ENCODE measurements around the gene STAB2. TPM values are rescaled to one million over a fixed set of nuclear protein-coding genes. Genes with fewer than 3 reads are reported as not detected.

The STAB2 gene
- total and polyA plus RNA-seq, 2 donors: 0.08 to 16.4 TPM

DNA sequence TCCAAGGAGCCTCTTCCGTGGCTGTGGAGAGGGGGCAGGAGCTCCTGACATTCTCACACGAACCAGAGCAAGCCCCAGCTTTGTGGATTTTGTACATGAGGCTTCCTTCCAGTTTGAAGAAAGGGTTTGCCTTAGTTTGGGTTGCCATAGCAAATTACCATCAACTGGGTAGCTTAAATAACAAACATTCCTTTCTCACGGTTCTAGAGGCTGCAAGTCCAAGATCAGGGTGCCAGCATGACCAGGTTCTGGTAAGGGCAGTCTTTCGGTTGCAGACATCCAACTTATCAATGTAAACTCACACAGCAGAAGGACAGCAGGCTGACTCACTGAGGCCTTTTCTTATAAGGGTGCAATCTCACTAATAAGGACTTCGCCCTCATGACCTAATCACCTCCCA lies 25.9 kb upstream of the STAB2 start:
- no peaks in the 10 kb centered on the region for H3K36me3 ChIP-seq (ENCODE audit: insufficient read depth)
- DNase-seq (ENCODE audit: extremely low spot score): no peak
- no peak overlapping the region for H3K27ac ChIP-seq (ENCODE audit: low read depth)
- no peak overlapping the region for H3K4me3 ChIP-seq (ENCODE audit: low read depth, low read length)
- no peaks in the 10 kb centered on the region for H3K4me1 ChIP-seq (ENCODE audit: insufficient read depth)
- WGBS: 69% methylated on average over 5 of the region's 5 CpGs

DNA sequence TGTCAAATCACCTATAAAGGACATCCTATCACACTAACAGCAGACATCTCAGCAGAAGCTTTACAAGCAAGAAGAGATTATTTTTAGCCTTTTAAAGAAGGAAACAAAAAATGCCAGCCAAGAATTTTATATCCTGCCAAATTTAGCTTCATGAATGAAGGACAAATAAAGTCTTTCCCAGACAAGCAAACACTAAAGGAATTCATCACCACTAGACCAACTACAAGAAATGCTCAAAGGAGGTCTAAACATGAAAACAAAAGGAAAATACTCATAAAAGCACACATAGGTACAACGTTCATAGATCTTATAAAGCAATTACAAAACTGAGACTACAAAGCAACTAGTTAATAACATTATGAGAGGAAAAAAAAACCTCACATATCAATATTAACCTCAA lies 20.7 kb upstream of the STAB2 start:
- Histone ChIP-seq H3K4me1 (ENCODE audit: insufficient read depth) (no peaks in the 10 kb centered on the region), H3K4me3 (ENCODE audit: low read depth, low read length) (no peak overlapping the region), H3K27ac (ENCODE audit: low read depth) (no peak overlapping the region), H3K36me3 (ENCODE audit: insufficient read depth) (no peaks in the 10 kb centered on the region)
- 77% methylated on average over 1 of the region's 1 CpG for WGBS
- no peak for DNase-seq (ENCODE audit: extremely low spot score)

DNA sequence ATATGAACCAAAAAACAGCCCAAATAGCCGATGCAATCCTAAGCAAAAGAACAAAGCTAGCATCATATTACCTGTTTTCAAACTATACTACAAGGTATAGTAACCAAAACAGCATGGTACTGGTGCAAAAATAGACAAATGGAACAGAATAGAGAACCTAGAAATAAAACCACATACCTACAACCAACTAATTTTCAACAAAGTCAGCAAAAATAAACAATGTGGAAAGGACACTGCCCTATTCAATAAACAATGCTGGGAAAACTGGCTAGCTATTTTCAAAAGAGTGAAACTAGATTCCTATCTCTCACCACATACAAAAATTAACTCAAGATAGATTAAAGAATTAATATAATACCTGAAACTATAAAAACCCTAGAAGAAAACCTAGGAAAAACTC lies 17.8 kb upstream of the STAB2 start:
- Histone ChIP-seq H3K27ac (ENCODE audit: low read depth) (no peak overlapping the region), H3K4me3 (ENCODE audit: low read depth, low read length) (no peak overlapping the region), H3K4me1 (ENCODE audit: insufficient read depth) (no peaks in the 10 kb centered on the region), H3K36me3 (ENCODE audit: insufficient read depth) (no peaks in the 10 kb centered on the region)
- DNase-seq (ENCODE audit: extremely low spot score): no peak
- 86% methylated on average over 1 of the region's 1 CpG for WGBS

DNA sequence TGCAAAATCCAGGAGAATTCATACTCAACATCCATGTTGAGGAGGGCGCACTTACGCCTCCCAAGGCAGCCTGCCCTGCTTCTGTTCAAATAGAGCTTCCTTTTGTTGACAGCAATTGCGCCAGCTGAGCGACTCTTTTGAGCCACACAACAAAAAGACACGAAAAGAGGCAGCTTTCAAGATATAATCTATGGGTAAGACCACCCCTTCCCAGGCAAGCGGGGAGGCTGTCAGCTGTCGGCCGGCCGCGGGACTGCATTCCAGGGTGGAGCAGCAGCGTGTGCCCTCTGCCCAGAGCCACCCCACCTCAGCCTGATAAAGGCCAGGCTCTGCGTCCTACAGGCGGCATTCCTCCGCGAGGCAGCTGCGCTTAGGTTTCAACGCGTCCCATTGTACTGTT lies 15.8 kb upstream of the STAB2 start:
- no peaks in the 10 kb centered on the region for H3K4me1 ChIP-seq (ENCODE audit: insufficient read depth)
- no peaks in the 10 kb centered on the region for H3K36me3 ChIP-seq (ENCODE audit: insufficient read depth)
- H3K4me3 ChIP-seq (ENCODE audit: low read depth, low read length): no peak overlapping the region
- no peak for DNase-seq (ENCODE audit: extremely low spot score)
- WGBS: 11% methylated on average over 18 of the region's 18 CpGs
- H3K27ac ChIP-seq (ENCODE audit: low read depth): no peak overlapping the region

DNA sequence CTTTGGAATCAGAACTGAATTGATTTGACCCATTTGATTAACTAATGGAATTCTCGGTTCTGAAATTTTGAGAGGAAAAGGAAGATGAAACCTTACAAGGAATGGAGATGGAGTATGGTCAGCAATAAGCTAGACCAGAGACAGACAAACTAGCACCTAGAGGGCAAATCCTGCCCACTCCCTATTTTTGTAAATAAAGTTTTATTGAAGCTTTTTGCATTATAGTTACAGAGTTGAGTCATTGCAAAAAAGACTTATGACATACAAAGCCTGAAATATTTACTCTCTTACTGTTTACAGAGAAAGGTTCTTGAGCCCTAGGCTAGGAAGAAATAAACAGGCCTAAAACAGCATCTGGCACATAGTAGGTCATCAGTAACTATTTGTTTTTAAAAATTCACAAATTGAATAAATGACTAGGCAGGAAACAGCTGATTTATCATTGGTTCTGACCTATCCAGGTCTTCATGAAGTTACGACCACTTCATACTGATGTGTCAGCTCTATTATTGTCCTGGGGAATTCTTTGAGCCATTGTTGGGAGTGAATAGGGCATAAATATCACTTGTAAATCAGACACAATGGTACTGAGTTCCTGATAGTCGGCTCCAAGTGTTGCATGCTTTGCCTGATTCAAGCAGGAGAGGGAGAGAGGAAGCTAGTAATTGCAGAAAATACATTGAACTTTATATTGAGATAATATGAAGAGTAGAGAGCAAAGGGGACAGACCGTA lies 14.6 kb upstream of the STAB2 start:
- H3K36me3 ChIP-seq (ENCODE audit: insufficient read depth): no peaks in the 10 kb centered on the region
- no peak overlapping the region for H3K4me3 ChIP-seq (ENCODE audit: low read depth, low read length)
- DNase-seq (ENCODE audit: extremely low spot score): no peak
- H3K4me1 ChIP-seq (ENCODE audit: insufficient read depth): no peaks in the 10 kb centered on the region
- no peak overlapping the region for H3K27ac ChIP-seq (ENCODE audit: low read depth)
- 84% methylated on average over 4 of the region's 4 CpGs for WGBS

DNA sequence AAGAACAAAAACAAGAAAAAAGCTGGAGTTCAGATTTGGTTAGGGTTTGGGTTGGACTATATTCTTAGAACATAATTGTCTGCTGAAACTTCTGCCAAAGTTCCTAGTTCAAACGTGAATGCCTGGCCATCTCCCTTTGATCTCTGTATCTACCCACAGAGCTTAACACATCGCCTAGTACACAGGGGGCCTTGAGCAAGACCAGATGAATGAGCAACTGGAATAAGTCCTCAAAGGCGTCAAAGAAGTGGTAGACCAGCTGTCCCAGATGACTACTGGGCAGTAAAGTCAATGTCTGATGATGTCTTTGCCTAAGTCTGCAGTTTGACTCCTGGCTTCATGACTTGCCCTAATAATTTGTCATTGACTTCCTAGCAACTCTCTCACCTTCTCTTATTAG lies 13.9 kb upstream of the STAB2 start:
- no peak overlapping the region for H3K4me3 ChIP-seq (ENCODE audit: low read depth, low read length)
- no peak for DNase-seq (ENCODE audit: extremely low spot score)
- WGBS: 55% methylated on average over 3 of the region's 3 CpGs
- no peaks in the 10 kb centered on the region for H3K36me3 ChIP-seq (ENCODE audit: insufficient read depth)
- H3K27ac ChIP-seq (ENCODE audit: low read depth): no peak overlapping the region
- no peaks in the 10 kb centered on the region for H3K4me1 ChIP-seq (ENCODE audit: insufficient read depth)

DNA sequence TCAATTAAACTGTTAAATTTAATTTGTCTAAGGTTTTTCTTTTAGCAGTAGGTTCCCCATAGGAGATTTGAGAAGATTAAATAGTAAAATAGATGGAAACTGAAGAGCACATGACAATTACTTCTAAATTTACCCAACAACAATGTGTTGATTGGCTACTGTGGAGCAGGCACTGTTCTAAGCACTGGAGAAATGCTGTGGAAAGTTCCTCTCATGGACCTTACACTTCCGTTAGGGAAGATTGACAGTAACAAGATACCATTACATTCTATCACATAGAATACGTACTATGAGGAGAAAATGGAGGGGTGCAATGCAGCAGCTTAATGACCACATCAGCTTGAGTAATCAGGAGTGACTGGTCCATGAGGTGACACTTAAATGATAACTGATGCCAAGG lies 8.1 kb upstream of the STAB2 start:
- Histone ChIP-seq H3K36me3 (ENCODE audit: insufficient read depth) (no peaks in the 10 kb centered on the region), H3K4me3 (ENCODE audit: low read depth, low read length) (no peak overlapping the region), H3K27ac (ENCODE audit: low read depth) (no peak overlapping the region), H3K4me1 (ENCODE audit: insufficient read depth) (no peaks in the 10 kb centered on the region)
- 82% methylated on average over 2 of the region's 2 CpGs for WGBS
- DNase-seq (ENCODE audit: extremely low spot score): no peak

DNA sequence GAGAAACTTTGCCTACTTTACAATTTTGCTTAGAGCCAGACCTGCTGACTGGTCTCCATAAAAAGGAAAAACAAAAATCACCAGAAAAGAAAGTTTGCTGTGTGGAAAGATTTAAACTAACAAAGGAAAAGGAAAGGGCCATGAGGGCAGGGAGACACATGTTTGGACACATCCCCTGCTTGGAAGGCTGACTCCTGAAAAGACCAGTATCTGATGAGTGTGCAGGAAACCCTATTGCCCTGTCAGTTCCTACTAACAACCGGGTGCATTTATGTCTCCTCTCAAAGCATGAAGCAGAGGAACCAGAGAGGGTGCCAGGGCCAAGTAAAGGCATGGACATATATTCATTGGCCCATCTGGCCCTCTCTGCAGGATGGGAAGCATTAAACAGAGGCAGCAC lies 7.0 kb upstream of the STAB2 start:
- Histone ChIP-seq H3K4me1 (ENCODE audit: insufficient read depth) (no peaks in the 10 kb centered on the region), H3K36me3 (ENCODE audit: insufficient read depth) (no peaks in the 10 kb centered on the region), H3K27ac (ENCODE audit: low read depth) (no peak overlapping the region), H3K4me3 (ENCODE audit: low read depth, low read length) (no peak overlapping the region)
- WGBS: 49% methylated on average over 1 of the region's 1 CpG
- no peak for DNase-seq (ENCODE audit: extremely low spot score)

DNA sequence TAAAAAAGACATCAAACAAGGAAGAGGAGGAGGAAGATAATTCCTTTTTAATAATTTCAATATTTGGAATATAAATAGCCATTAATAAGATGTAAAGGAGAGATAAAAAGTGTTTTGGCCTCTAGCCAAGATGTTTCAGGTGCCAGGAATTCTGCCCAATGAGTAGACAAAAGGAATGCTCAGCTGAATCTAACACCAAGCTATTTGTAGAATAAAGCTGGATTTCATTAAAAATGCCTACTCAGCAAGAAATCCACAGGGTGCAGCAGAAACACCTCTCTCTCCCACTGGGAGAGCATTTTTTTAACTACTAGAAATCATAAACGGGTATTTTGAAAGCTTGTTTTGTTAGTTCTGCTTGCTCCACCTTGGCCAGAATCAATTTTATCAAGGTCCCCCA lies 4.1 kb upstream of the STAB2 start:
- WGBS: 55% methylated on average over 1 of the region's 1 CpG
- Histone ChIP-seq H3K36me3 (ENCODE audit: insufficient read depth) (no peaks in the 10 kb centered on the region), H3K4me3 (ENCODE audit: low read depth, low read length) (no peak overlapping the region), H3K27ac (ENCODE audit: low read depth) (no peak overlapping the region), H3K4me1 (ENCODE audit: insufficient read depth) (no peaks in the 10 kb centered on the region)
- no peak for DNase-seq (ENCODE audit: extremely low spot score)

DNA sequence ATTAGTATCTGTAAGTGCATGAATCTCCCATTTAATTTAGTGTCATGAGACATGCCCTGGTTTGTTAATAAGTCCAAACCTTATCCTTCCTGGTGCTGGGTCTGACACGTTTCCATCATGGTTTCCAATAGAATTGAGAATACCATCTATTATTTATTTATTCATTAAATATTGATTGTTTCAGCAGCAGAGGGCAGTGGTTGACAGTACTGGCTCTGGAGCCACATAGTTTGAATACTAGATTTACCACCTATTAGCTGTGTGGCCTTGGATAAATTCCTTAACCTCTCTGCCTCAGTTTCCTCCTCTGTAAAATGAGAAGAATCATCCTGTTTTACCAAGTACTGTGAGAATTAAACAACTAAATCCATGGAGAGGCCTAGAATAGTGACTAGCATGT lies 941 bp upstream of the STAB2 start:
- no peaks in the 10 kb centered on the region for H3K4me1 ChIP-seq (ENCODE audit: insufficient read depth)
- WGBS: 58% methylated on average over 1 of the region's 1 CpG
- no peak for DNase-seq (ENCODE audit: extremely low spot score)
- H3K36me3 ChIP-seq (ENCODE audit: insufficient read depth): no peaks in the 10 kb centered on the region
- no peak overlapping the region for H3K27ac ChIP-seq (ENCODE audit: low read depth)
- H3K4me3 ChIP-seq (ENCODE audit: low read depth, low read length): no peak overlapping the region

DNA sequence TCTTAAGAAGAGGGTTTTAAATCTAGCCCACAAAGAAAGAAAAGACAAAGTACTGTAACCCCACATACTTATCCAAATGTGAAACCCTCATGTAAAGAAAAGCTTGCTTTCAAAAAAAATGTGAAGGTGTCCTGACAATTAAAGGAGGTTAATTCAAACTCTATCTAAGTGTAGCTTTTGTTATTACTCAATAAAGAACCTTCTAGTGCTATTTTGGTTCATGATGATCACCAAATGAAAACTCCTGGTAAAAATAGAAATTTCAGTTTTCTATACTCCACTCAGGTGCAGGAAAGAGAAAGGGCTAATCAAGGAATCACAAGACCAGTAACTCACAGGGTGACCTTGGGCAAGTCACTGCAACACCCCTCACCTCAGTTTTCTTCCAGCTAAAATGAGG lies 1.6 kb downstream of the STAB2 start:
- H3K4me3 ChIP-seq (ENCODE audit: low read depth, low read length): no peak overlapping the region
- DNase-seq (ENCODE audit: extremely low spot score): no peak
- H3K27ac ChIP-seq (ENCODE audit: low read depth): no peak overlapping the region
- H3K4me1 ChIP-seq (ENCODE audit: insufficient read depth): no peaks in the 10 kb centered on the region
- no peaks in the 10 kb centered on the region for H3K36me3 ChIP-seq (ENCODE audit: insufficient read depth)

DNA sequence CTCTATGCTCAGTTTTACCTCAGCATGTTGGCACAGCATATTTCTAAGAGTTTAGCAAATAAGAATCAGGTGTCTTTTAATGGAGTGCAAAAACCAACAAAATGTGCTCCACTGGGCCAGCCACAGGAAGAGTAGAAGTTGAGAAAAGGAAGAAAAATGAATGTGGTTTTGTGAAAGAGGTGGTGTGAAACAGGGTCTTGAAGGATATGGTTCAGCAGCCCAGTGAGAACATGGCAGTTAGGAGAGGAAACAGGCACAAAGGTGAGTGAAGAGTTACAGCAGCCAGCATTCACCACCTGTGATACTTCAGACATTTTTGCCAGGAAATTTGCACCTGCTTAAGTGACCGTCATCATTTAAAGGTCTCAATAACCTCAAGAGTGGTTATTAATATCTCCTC lies 2.4 kb downstream of the STAB2 start:
- no peak overlapping the region for H3K4me3 ChIP-seq (ENCODE audit: low read depth, low read length)
- WGBS: 88% methylated on average over 1 of the region's 1 CpG
- DNase-seq (ENCODE audit: extremely low spot score): no peak
- no peaks in the 10 kb centered on the region for H3K4me1 ChIP-seq (ENCODE audit: insufficient read depth)
- H3K27ac ChIP-seq (ENCODE audit: low read depth): no peak overlapping the region
- no peaks in the 10 kb centered on the region for H3K36me3 ChIP-seq (ENCODE audit: insufficient read depth)

DNA sequence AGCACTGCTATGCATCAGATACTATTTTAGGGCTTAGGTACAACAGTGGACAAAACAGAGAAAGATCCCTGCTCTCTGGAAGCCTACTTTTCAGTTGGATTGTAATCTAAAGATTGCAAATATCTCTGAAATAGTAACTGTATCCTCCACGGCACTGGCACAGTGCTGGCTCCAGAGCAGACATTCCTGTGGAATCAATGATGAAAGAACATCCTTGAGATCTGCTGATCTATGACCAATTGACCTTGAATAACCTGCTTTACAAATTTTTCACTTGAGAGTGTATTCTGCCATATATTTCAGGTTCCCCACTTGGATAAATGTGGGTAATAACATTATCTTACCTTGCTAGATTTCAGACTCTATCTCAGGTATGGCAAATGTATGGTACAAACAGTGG lies 3.2 kb downstream of the STAB2 start:
- no peak overlapping the region for H3K4me3 ChIP-seq (ENCODE audit: low read depth, low read length)
- DNase-seq (ENCODE audit: extremely low spot score): no peak
- no peaks in the 10 kb centered on the region for H3K4me1 ChIP-seq (ENCODE audit: insufficient read depth)
- no peaks in the 10 kb centered on the region for H3K36me3 ChIP-seq (ENCODE audit: insufficient read depth)
- H3K27ac ChIP-seq (ENCODE audit: low read depth): no peak overlapping the region
- WGBS: 69% methylated on average over 1 of the region's 1 CpG

DNA sequence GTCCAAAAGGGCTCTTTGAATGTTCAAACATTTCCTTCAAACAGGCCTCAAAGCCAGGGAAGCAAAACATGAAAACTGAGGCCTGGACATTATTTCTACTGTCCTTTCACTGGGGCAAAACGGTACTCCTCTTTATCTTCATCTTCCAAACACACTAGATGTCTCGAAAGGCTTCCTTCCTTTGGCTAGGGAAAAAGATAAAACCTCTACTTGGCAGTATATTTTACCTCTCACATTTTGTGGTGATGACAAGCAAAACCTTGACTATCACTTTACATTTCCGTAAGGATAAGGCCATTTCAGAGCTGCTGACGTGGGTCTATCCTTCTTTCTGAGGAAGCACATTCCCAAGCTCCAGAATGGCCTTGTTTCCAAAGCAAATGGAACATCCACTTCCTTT lies 9.9 kb downstream of the STAB2 start:
- H3K4me3 ChIP-seq (ENCODE audit: low read depth, low read length): no peak overlapping the region
- no peaks in the 10 kb centered on the region for H3K36me3 ChIP-seq (ENCODE audit: insufficient read depth)
- 55% methylated on average over 4 of the region's 4 CpGs for WGBS
- H3K4me1 ChIP-seq (ENCODE audit: insufficient read depth): no peaks in the 10 kb centered on the region
- no peak overlapping the region for H3K27ac ChIP-seq (ENCODE audit: low read depth)
- no peak for DNase-seq (ENCODE audit: extremely low spot score)

DNA sequence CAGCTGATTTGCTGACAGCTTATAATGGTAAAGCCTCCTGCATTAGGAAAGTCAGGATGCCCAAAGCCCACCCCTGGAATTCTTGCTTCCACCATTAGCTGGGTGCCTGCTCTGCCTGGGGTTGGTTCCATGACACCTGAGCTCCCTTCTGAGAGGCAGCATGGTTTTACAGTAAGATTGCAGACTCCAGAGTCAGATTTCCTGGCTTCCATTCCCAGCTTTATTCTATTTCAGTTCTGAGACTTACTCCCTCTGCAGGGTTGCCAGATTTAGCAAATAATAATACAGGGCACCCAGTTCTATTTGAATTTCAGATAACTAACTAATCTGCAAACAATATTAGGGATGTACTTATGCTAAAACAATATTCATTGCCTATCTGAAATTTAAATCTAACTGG lies 12.2 kb downstream of the STAB2 start:
- DNase-seq (ENCODE audit: extremely low spot score): no peak
- Histone ChIP-seq H3K27ac (ENCODE audit: low read depth) (no peak overlapping the region), H3K4me1 (ENCODE audit: insufficient read depth) (no peaks in the 10 kb centered on the region), H3K36me3 (ENCODE audit: insufficient read depth) (no peaks in the 10 kb centered on the region), H3K4me3 (ENCODE audit: low read depth, low read length) (no peak overlapping the region)

All from urinary bladder (tissue), 4 donors.